Glomerular visceral epithelial cell (primary cell): ENCODE results near the gene CRISPLD2.

Experiments used
- DNase-seq: peaks from one replicate; pipeline ENCODE4 v3.0.0-alpha.2; 2016; ENCODE audit errors: extremely low spot score

Gene CRISPLD2

GRCh38 chr16:84911486-84912216 is 91.9 kb downstream of the CRISPLD2 start:
- no peak for DNase-seq

GRCh38 chr16:84913315-84913714 is 93.5 kb downstream of the CRISPLD2 start:
- no peak for DNase-seq

- no peak for DNase-seq
Measured at GRCh38 chr16:84914273-84914672, 94.5 kb downstream of the CRISPLD2 start.

GRCh38 chr16:84916178-84916577 is 96.4 kb downstream of the CRISPLD2 start:
- DNase-seq = no peak

- DNase-seq = no peak
Measured at GRCh38 chr16:84916850-84917249, 97.1 kb downstream of the CRISPLD2 start.

GRCh38 chr16:84917492-84917891 is 97.7 kb downstream of the CRISPLD2 start:
- DNase-seq = no peak

- DNase-seq = no peak
Measured at GRCh38 chr16:84918006-84918909, 98.5 kb downstream of the CRISPLD2 start.

GRCh38 chr16:84919269-84919668 is 99.5 kb downstream of the CRISPLD2 start:
- DNase-seq = no peak

- no peak for DNase-seq
Measured at GRCh38 chr16:84919708-84920107, 99.9 kb downstream of the CRISPLD2 start.

- no peak for DNase-seq
Measured at GRCh38 chr16:84920333-84920732, 100.5 kb downstream of the CRISPLD2 start.

GRCh38 chr16:84922351-84923120 is 102.8 kb downstream of the CRISPLD2 start:
- DNase-seq = no peak

- DNase-seq = no peak
Measured at GRCh38 chr16:84924331-84925091, 104.7 kb downstream of the CRISPLD2 start.

GRCh38 chr16:84925092-84925772 is 105.4 kb downstream of the CRISPLD2 start:
- peak; percentile 36 for DNase-seq

- DNase-seq = no peak
Measured at GRCh38 chr16:84925773-84926372, 106.1 kb downstream of the CRISPLD2 start.

- no peak for DNase-seq
Measured at GRCh38 chr16:84926462-84926861, 106.7 kb downstream of the CRISPLD2 start.

GRCh38 chr16:84927621-84928591 is 108.1 kb downstream of the CRISPLD2 start:
- DNase-seq = no peak

GRCh38 chr16:84928679-84929420 is 109.1 kb downstream of the CRISPLD2 start:
- no peak for DNase-seq
